GM03348 (cell line): ENCODE measurements around the gene THSD4.

Experiments
- DNase-seq: peaks from one replicate; pipeline ENCODE4 v3.0.0; 2012; ENCODE audit warnings: low spot score

Gene THSD4

DNA sequence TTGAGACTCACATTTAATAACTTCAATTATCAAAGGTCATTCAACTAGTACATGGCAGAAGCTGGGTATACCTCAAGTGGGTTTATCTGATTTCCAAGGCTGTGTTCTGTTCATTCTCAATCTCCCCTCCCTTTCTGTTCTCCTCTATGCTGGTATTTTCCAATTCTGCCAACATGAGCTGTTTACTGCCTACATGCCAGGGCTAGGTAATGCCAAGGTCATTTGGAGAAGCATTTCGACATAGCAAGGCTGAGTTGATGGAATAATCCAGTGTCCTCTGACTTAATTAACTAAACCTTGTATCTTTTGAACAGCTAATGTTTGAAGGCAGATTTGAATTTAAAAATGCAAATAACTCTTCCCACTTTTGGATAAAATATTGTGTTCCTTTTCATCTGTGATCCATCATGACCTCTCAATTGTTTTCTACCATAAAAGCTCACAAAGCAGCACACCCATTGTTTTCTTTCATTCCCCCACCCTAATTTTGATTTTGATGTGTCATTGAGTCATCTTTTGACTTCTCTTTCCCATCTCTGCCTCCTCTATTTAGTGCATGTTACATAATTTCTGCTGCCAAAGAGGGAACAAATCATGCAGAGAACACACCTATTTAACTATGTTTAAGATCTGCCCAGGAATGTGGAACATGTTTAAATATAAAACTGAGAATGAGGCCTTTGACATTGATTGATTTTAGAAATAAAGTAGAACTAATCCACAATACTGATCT, 386.2 kb downstream of the THSD4 start:
- DNase-seq: no peak

DNA sequence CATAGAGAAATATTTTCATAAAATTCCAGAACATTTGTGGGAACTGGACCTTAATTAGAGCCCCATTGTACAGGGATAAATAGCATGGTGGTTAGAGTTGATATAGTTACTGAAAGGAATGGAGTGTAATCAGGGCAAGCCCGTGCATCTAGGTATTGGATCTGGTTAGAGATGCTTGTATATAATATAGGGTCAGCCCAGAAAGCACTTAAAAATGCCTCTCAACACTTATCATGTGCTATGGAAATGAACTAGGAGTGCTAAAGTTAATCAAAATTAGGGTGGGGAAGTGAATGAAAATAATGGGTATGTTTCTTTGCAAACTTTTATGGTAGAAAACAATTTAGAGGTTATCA, 386.8 kb downstream of the THSD4 start:
- DNase-seq: no peak

DNA sequence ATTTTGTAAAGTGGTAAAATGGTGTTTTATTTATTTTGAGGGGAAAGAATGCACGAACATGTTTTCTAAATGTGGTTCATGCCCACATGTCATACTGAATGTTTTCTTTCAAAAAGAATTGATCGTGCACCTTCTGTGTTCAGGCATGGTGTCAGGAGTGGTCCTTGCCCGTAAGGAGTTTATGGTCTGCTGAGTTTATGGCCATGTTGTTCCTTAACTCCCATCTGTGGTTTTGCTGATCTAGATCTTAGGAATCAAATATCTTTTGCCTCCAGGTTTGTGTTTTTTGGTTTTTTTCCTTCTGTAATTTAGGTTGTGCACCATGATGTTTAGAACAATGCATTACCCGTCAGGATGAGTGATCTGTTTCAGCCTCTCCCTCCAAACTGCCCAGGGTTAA, 390.7 kb downstream of the THSD4 start:
- DNase-seq: no peak

DNA sequence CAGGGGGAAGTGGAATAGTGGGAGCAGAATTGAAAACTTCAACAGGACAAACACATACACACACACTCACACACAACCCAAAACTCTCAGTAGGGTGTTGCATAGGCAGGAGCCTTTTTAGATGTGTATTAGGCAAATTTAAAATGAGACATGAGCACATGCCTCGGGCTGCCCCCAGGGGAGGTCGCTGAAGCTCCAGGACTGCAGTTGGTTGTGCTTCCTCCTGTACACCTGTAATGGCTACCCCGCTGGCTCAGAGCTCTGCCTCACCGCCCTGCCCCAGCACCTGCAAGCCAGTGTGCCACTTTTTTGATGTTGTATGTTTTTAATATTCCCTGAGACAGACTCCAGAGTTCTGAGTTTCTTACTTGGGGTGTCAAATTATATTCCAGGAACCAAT, 391.7 kb downstream of the THSD4 start:
- no peak for DNase-seq

DNA sequence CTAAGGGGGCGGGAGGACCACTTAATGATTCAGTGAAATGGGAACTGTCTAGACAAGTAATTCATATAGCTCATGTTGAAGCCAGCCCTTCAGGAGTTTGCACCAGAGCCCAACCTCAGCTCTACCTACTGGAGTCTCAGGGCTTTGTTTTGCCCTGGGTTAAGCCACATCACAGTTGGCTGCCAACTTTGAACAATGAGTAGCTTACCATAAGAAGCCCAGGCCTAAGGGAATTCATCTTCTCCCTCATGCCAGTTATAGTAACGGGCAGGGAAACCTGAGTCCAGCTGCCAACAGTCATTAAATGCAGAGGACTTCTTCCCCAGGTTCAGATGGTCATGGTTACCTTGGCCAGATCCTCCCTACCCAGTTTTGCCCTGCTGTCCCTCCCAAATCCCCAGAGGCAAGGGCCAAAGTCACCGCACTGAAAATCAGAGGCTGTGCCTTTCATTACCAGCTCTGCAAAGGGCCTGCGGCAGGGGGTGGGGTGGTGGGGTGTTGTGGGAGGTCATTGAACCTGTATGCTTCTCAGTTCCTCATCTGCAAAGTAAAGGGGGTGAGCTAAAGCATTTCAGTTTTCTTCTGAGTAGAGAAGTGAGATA, 392.9 kb downstream of the THSD4 start:
- DNase-seq: no peak

DNA sequence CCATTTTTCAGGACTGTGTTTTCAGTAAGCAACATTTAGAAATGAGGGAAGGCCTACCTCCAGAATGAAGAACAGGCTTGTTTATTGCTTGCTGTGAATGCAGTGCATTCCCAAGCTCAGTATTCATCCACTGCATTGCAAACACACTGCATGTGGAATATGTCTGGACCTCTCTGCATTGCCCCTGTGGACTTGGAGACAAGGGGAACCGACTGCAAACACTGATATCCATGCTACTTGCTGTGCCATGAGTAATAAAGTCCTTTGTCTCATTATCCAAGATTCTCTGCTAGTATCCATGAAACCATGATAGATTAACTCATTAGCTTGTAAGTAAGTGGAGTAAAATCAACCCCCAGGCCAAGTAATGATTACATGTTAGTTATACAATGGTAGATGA, 393.9 kb downstream of the THSD4 start:
- no peak for DNase-seq

DNA sequence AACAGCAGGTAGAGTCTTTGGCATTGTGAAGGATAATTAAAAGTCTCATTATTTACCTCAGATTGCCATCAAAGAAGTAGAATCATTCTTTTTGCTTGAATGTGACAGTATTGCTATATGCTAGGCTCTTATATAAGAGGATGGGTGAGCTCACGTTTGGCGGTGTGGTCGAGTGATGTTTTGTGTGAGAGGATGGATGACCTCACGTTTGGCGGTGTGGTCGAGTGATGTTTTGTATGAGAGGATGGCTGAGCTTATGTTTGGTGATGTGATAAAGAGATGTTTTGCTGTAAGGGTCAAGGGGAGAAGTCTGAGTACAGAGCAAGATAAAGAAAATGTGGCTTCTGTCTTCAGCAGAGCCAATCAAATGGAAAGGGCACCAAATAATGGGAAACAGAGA, 395.5 kb downstream of the THSD4 start:
- DNase-seq: no peak

DNA sequence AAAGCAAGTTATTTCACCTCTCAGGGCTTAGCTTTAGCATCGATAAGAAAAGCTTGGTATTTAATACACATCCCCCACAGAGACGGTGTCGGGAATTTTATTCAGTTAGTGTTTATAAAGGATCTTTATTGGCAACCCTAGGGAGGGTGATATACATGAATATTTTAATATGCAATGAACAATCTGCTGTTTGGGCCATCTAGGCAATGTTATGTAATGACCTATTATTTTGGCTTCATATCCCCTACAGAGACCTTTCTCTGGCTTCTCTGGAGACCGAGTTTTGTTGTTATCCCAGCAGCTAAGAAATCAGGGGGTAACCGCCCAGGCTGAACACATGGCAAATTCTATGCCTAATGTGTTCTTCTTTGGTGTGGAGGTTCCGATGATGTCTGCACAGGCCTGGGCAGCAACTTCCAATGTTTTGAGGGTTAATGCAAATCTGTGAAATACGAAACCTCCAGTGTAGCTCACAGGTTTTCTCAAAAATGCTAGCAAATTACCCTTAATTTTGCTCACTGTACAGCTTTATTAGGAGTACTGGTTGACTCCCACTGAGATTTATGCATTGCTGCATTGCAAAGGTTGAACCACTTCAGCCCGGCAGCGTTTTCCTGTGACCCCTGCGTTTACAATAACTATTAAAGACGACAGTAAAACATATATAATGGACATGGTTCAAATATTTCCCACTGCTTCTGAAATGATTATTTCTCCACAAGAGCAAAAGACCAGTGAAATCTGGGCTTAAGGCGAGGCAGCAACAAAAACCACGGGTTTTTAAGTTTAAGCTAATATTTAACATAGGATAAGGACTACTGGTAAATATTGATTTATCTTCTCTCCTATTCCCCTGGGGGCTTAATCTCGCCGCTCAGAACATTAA, 396.8 kb downstream of the THSD4 start:
- no peak for DNase-seq

DNA sequence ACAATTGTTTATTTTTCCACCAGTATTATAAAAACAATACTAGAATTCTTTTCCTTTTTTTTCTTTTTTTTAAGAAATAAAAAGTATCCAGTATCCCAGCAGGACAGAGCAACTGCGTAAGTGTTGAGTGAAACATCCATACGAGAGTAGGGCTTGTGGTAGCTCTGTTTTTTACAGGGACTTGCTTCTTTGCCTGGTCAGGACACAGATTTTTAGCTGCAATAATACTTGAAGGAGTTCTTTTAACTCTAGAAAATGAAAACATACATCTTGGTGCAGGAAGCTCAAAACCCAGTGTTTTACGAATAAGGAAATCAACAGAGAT, 397.4 kb downstream of the THSD4 start:
- no peak for DNase-seq

DNA sequence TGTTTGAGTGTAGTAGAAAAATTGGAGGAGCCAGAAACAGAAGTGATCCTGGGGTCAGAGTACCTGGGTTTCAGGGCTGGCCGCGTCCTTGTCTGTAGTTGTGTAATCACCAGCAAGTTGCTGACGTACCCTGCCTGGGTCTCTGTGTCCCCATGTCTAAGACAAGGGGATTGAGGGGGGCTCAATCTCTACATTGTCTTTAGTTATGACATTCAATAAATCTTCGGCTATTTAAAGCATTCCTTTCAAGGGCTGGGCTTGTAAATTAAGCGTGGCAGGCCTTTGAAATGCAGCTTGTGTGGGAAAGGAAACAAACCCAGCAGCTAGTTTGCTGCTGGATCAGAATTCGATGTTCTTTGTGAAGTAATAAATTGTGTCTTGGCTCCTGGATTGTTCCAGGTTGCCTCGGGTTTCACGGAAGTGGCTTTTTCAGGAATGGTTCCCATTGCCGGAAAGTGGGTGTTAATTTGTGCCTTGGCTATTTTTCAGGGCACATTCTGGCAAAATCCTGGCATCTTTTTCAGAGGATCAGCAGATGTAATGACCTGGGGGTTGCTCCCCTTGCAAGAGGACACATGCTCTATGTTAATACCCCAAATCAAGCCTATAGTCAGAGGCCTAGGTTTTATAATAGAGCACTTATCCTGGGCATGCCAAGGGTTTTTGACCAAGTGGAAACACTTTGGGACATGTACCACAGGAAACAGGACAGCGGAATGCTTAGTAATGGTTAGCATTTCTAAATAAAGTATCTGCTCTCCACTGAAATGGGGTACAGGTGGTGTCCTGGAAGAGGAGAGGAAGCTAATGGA, 400.3 kb downstream of the THSD4 start:
- DNase-seq: no peak

DNA sequence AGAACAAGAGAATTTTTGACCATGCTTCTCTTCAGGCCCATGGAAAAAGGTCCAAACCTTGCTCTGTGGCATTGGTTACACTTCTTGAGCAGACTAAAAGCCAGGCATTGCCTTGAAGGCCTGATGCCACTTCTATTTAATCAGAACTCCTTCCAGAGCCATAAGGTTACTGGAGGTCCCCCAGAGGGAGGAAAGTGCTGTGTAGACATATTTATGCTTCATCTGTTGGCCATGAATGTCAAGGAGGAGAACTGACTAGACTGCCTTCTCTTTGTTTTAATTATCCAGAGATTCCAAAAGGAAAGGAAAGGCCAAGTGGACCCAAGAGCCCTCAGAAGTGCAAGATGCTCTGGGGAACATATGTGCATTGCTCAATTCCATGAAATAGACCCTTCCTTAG, 402.5 kb downstream of the THSD4 start:
- no peak for DNase-seq

DNA sequence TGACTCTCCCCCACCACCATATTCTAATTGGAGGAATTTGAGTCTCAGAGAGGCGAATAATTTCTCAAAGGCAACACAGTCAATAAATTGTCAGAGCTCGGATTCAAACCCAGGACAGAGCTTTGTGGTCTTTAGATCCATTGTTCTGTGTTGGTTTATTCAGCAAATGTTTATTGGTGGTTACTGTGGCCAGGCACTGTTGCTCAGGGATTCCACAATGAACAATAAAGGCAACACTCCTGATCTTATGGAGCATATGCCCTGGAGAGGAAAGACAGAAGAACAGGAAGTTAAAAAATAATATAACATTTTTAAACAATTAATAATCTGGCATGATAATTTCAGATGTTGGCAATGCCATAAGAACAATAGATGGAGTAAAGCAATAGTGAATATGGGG, 403.4 kb downstream of the THSD4 start:
- no peak for DNase-seq

DNA sequence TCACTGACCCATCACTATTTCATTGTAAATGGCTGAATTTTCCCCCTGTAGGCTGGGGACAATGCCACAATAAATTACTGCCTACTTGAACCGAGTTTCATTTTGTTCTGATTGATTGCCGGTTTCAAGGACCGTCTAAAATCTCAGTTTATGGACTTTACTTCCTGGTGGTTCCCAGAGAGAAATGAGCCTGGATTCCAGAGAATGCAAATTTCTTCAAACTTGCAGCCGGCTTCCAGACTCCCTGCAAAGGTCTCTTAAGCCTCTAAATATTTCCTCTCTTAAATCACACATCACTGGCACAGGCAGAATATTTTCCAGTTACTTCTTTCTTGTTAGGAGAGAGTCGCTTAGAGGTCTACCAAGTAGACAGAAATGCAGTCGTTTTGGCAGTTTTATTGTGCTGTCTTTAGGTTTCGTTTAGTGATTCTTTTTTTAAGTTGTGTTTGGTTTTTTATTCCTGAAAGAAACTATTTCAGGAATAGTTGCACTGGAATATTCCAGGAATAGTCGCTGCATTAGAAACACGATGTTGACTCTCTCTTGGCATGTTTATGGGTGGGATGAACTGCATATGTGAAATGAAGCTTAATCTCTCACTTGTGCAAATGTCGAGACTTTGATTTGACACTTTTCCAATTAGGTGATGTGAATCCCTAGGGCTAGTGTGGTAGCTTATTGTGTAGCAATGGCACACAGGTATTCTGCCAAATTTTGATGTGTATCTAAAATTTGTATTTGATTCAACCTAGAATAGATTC, 411.0 kb downstream of the THSD4 start:
- DNase-seq: peak; percentile 59

DNA sequence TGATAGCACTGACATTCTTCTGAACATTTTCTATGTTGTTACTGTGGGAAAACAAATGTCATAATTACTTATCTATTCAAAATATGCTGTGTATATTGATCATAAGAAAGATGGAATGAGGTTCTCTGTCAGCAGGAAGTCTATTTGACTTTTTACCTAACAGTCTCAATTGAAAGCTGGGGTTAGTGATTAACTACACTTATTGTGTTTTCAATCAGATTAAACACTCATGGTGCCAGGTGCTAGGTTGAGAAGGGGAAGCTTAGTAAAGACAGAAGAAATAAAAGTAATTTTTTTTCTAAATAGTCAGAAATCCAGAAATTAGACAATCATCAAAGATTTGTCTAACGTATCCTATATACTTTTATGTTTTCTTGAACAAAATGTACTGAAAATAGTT, 414.1 kb downstream of the THSD4 start:
- DNase-seq: no peak

DNA sequence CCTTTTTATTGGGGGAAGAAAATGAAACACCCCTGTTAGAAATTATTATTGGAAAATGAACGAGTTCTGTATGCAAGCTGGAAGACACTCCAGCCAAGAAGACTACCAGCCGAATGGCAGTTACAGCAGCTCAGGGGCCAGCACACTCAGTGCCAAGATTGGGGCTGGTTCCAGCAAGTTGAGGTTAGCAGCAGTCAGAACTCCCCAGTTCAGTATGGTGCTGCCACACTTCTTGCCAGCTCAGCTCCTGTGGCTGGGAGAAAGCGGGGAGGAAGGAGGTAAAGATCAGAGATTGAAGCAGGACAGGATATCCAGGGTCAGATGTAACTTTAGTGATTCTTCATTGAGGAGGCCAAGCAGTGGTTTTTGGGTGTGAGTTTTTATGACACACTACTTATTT, 414.8 kb downstream of the THSD4 start:
- DNase-seq: no peak

DNA sequence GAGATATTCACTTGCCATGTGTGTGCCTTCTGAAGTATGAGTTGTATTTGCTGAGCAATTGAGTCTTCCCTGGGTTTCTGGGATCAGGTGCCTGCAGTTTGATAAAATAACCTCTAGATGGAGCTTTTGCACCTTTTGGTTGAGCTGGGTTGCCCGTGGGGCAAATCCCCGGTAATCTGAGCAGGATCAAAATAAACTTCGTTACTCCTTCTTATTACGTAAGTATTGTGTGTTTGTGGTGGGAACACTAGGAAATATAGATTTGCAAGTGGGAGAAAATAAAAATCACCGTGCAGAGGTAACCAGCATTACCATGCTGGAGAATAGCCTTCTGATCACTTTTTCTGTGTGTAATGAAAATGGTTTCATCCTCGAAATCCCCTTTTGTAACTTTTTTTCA, 417.7 kb downstream of the THSD4 start:
- DNase-seq: peak; percentile 33

DNA sequence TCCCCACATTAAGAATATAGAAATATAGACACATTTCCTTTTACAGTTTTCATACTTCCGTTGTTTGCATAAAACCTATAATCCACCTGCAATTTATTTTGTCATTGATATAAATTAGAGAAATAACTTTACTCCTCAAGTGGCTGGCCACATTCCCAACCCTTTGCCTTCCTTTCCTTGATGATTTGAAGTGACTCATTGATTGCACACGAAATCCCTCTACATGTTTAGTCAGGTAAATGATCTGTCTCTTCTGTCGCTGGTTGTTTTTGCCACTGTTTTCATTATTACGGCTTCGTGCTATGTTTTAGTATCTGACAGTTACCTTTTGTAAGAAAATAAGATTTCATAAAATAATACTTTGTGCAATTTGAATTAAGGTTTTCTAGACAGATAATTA, 422.9 kb downstream of the THSD4 start:
- no peak for DNase-seq

DNA sequence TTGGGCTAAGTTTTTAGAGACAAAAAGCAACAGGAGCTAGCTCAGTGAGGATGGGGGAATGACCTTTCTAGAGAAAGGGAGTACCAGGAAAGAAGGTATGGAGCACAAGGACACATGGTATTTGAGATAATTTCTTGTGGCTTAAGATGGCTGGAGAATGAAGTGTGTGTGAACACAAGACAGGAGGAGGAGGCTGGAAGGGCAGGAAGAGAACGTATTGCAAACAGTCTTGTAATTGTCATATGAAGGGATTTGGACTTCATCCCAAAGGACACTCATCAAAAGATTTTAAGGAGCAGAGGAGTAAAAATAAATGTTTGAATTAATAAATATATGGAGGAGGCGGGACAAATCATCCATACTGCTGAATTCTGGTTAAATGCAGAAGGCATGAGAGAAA, 426.5 kb downstream of the THSD4 start:
- DNase-seq: no peak

DNA sequence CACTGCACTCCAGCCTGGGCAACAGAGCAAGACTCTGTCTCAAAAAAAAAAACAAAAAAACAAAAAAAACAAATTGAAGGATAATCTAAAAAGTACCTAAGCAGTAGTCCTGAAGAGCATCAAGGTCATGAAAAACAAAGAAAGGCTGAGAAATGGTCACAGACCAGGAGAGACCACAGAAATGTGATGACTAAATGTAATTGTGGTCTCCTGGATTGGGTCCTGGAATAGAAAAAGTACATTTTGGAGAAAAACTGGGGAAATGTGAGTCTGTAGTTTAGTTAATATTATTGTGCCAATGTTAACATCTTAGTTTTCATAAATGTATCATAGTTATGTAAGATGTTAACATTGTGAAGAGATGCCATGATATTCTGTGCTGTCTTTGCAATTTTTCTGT, 427.6 kb downstream of the THSD4 start:
- DNase-seq: no peak

DNA sequence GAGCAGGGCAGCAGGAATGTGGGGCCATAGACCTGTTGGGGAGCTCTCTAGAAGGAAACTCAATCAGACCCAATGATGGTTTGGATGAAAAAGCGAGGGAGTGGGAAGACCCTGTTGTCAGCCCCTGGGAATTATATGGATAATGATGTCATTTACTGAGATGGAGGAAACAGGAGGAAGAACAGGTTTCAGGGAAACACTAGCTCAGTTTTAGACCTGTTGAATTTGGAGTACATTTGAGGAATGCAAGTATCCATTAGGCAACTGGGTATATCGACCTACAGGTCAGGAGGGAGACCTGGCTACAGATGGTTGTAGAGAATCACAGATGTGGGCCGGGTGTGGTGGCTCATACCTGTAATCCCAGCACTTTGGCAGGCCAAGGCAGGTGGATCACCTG, 428.1 kb downstream of the THSD4 start:
- DNase-seq: no peak

DNA sequence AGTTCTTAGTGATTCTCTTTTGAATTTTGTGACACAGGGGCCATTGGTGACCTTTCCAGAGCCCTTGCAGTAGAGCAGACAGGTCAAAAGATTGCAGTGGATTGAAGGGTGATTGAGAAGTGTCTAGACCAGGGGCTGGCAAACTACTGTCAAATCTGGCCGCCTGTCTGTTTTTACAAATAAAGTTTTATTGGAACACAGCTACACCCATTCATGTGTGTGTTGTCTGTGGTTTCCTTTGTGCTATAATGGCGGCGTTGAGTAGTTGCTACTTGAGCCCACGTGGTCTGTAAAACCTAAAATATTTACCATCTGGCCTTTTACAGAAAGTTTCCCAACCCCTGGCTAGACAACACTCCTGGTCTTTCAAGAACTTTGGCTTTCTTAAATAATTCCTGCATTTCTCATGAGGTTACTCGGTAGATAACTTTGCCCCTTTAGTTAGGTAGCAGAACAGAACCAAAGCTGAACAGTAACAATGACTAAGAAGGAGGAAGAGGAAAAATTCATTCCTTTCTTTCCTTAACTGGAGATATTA, 430.0 kb downstream of the THSD4 start:
- DNase-seq: no peak

DNA sequence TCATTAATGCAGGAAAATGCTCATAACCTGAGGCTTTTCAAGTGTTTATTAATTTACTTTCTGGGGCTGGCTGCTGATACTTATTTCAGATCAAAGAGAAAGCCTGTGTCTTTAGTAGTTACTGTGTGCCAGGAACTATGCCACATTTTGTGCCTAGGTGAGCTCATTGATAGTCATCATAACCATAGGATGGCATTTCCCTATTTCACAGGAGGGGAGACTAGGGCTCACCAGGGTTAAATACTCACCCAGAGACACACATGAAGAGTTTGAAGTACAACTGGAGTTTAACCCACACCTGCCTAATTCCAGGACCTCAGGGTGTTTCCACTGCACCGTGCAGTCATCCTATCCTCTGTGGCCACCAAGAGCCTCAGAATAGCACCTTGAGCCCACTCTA, 430.7 kb downstream of the THSD4 start:
- no peak for DNase-seq
